ENCODE measurements around the gene CCSER1. TPM values are rescaled to one million over a fixed set of nuclear protein-coding genes. Genes with fewer than 3 reads are reported as not detected.

CCSER1 gene
- total and polyA plus RNA-seq, 2 experiments from 2014 or later: 2.9 to 3.4 TPM

DNA sequence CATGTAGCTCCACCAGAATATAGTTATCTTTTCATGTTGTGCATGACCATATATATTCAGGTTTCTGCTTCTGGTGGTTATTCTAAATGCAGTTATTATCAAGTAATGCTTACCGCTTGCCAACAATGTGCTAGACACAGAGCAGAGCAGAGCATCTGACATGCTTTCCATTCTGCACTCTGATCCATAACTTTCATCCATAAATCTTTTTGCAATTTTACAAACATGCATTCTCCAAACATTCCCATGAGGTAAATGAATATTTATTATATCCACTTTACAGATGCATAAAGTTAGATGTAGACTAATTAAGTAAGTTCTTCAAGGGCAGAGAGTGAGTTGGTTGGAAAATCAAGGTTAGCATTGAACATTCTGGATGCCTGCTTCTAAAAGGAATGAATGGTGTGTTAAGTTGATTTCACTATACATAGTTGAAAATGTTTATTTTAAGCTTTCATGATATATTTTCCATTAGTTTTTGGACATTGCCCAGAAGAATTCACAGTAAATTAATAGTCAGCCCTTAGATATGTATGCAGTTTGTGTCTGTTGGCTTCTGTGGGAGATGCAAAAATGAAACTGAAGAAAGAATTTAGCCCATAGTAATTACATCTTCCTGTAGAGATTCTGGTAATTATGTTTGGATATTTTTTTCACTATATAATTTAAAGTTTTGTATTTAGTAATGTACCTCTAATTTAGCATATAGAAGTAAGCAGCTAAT is 867.8 kb downstream of the CCSER1 start:
- H3K4me1 Mint-ChIP-seq: peaks cover 9% of the 10 kb centered on the region; the same call in 2 of the 3 replicates
- Histone ChIP-seq H3K4me2 (no peak overlapping the region), H4K20me1 (replicated peaks; ENCODE audit: insufficient read depth) (no peaks in the 10 kb centered on the region), H2AFZ (no peak overlapping the region), H3K79me2 (replicated peaks; ENCODE audit: insufficient read depth) (no peaks in the 10 kb centered on the region), H3K27me3 (ENCODE audit: insufficient read depth) (no peaks in the 10 kb centered on the region), H3K9me2 (ENCODE audit: insufficient read depth) (no peaks in the 10 kb centered on the region), H3F3A (replicated peaks; ENCODE audit: low read depth) (no peaks in the 10 kb centered on the region), H3K36me3 (ENCODE audit: insufficient read depth) (no peaks in the 10 kb centered on the region), H3K4me3 (no peak overlapping the region), H3K4me1 (ENCODE audit: insufficient read depth) (no peaks in the 10 kb centered on the region), H3K27ac (ENCODE audit: low read depth) (no peak overlapping the region)
- TF ChIP-seq, protein P1, sequence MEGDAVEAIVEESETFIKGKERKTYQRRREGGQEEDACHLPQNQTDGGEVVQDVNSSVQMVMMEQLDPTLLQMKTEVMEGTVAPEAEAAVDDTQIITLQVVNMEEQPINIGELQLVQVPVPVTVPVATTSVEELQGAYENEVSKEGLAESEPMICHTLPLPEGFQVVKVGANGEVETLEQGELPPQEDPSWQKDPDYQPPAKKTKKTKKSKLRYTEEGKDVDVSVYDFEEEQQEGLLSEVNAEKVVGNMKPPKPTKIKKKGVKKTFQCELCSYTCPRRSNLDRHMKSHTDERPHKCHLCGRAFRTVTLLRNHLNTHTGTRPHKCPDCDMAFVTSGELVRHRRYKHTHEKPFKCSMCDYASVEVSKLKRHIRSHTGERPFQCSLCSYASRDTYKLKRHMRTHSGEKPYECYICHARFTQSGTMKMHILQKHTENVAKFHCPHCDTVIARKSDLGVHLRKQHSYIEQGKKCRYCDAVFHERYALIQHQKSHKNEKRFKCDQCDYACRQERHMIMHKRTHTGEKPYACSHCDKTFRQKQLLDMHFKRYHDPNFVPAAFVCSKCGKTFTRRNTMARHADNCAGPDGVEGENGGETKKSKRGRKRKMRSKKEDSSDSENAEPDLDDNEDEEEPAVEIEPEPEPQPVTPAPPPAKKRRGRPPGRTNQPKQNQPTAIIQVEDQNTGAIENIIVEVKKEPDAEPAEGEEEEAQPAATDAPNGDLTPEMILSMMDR (conservative IDR thresholded peaks at IDR 0.05; ENCODE audit: low read depth in 2 of 2): no peak
- TF ChIP-seq CREB1 (CRISPR knock-in tag; IDR thresholded peaks at IDR 0.05; ENCODE audit: low read depth) (no peak), POLR2AphosphoS5 (IDR thresholded peaks at IDR 0.05; ENCODE audit: low read depth) (no peak), JUNB (IDR thresholded peaks at IDR 0.05; ENCODE audit: unreplicated experiment) (no peak), ZNF331 (CRISPR knock-in tag; IDR thresholded peaks at IDR 0.05; ENCODE audit: low read depth) (no peak), STAT1 (IDR thresholded peaks at IDR 0.05; ENCODE audit: unreplicated experiment) (no peak), EZH2 (IDR thresholded peaks at IDR 0.05; ENCODE audit: low read depth, unreplicated experiment) (no peak), NANOG (IDR thresholded peaks at IDR 0.05; ENCODE audit: borderline replicate concordance) (no peak), ZNF114 (CRISPR knock-in tag; IDR thresholded peaks at IDR 0.05) (no peak), EZH2phosphoT487 (IDR thresholded peaks at IDR 0.05; ENCODE audit: unreplicated experiment) (no peak)
- TF ChIP-seq, protein P2, sequence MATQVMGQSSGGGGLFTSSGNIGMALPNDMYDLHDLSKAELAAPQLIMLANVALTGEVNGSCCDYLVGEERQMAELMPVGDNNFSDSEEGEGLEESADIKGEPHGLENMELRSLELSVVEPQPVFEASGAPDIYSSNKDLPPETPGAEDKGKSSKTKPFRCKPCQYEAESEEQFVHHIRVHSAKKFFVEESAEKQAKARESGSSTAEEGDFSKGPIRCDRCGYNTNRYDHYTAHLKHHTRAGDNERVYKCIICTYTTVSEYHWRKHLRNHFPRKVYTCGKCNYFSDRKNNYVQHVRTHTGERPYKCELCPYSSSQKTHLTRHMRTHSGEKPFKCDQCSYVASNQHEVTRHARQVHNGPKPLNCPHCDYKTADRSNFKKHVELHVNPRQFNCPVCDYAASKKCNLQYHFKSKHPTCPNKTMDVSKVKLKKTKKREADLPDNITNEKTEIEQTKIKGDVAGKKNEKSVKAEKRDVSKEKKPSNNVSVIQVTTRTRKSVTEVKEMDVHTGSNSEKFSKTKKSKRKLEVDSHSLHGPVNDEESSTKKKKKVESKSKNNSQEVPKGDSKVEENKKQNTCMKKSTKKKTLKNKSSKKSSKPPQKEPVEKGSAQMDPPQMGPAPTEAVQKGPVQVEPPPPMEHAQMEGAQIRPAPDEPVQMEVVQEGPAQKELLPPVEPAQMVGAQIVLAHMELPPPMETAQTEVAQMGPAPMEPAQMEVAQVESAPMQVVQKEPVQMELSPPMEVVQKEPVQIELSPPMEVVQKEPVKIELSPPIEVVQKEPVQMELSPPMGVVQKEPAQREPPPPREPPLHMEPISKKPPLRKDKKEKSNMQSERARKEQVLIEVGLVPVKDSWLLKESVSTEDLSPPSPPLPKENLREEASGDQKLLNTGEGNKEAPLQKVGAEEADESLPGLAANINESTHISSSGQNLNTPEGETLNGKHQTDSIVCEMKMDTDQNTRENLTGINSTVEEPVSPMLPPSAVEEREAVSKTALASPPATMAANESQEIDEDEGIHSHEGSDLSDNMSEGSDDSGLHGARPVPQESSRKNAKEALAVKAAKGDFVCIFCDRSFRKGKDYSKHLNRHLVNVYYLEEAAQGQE (IDR thresholded peaks at IDR 0.05; ENCODE audit: unreplicated experiment): no peak
- TF ChIP-seq, protein P3, sequence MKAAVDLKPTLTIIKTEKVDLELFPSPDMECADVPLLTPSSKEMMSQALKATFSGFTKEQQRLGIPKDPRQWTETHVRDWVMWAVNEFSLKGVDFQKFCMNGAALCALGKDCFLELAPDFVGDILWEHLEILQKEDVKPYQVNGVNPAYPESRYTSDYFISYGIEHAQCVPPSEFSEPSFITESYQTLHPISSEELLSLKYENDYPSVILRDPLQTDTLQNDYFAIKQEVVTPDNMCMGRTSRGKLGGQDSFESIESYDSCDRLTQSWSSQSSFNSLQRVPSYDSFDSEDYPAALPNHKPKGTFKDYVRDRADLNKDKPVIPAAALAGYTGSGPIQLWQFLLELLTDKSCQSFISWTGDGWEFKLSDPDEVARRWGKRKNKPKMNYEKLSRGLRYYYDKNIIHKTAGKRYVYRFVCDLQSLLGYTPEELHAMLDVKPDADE (IDR thresholded peaks at IDR 0.05): no peak
- TF ChIP-seq, protein P4, sequence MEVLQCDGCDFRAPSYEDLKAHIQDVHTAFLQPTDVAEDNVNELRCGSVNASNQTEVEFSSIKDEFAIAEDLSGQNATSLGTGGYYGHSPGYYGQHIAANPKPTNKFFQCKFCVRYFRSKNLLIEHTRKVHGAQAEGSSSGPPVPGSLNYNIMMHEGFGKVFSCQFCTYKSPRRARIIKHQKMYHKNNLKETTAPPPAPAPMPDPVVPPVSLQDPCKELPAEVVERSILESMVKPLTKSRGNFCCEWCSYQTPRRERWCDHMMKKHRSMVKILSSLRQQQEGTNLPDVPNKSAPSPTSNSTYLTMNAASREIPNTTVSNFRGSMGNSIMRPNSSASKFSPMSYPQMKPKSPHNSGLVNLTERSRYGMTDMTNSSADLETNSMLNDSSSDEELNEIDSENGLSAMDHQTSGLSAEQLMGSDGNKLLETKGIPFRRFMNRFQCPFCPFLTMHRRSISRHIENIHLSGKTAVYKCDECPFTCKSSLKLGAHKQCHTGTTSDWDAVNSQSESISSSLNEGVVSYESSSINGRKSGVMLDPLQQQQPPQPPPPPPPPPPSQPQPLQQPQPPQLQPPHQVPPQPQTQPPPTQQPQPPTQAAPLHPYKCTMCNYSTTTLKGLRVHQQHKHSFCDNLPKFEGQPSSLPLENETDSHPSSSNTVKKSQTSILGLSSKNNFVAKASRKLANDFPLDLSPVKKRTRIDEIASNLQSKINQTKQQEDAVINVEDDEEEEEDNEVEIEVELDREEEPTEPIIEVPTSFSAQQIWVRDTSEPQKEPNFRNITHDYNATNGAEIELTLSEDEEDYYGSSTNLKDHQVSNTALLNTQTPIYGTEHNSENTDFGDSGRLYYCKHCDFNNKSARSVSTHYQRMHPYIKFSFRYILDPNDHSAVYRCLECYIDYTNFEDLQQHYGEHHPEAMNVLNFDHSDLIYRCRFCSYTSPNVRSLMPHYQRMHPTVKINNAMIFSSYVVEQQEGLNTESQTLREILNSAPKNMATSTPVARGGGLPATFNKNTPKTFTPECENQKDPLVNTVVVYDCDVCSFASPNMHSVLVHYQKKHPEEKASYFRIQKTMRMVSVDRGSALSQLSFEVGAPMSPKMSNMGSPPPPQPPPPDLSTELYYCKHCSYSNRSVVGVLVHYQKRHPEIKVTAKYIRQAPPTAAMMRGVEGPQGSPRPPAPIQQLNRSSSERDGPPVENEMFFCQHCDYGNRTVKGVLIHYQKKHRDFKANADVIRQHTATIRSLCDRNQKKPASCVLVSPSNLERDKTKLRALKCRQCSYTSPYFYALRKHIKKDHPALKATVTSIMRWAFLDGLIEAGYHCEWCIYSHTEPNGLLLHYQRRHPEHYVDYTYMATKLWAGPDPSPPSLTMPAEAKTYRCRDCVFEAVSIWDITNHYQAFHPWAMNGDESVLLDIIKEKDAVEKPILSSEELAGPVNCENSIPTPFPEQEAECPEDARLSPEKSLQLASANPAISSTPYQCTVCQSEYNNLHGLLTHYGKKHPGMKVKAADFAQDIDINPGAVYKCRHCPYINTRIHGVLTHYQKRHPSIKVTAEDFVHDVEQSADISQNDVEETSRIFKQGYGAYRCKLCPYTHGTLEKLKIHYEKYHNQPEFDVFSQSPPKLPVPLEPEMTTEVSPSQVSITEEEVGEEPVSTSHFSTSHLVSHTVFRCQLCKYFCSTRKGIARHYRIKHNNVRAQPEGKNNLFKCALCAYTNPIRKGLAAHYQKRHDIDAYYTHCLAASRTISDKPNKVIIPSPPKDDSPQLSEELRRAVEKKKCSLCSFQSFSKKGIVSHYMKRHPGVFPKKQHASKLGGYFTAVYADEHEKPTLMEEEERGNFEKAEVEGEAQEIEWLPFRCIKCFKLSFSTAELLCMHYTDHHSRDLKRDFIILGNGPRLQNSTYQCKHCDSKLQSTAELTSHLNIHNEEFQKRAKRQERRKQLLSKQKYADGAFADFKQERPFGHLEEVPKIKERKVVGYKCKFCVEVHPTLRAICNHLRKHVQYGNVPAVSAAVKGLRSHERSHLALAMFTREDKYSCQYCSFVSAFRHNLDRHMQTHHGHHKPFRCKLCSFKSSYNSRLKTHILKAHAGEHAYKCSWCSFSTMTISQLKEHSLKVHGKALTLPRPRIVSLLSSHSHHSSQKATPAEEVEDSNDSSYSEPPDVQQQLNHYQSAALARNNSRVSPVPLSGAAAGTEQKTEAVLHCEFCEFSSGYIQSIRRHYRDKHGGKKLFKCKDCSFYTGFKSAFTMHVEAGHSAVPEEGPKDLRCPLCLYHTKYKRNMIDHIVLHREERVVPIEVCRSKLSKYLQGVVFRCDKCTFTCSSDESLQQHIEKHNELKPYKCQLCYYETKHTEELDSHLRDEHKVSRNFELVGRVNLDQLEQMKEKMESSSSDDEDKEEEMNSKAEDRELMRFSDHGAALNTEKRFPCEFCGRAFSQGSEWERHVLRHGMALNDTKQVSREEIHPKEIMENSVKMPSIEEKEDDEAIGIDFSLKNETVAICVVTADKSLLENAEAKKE (CRISPR knock-in tag; IDR thresholded peaks at IDR 0.05): no peak
- no peaks in the 10 kb centered on the region for H3K27me3 Mint-ChIP-seq (ENCODE audit: insufficient read depth, low read depth, poor library complexity)
- no peak overlapping the region for H3K27ac Mint-ChIP-seq
- ATAC-seq (no peak), DNase-seq (ENCODE audit: low spot score) (no peak)
- no peaks in the 10 kb centered on the region for H3K36me3 Mint-ChIP-seq (ENCODE audit: low read depth)
- H3K9me3 Mint-ChIP-seq: no peaks in the 10 kb centered on the region
- no peak overlapping the region for H3K4me3 Mint-ChIP-seq
